Endothelial cell of umbilical vein (primary cell): ENCODE measurements around the gene CYB5R4. TPM values are rescaled to one million over a fixed set of nuclear protein-coding genes. Genes with fewer than 3 reads are reported as not detected.

Experiments
- BruUV-seq: library from RNA; stranded (reverse); fragments of 400-500 nt; replicated peaks from 2 replicates; lab custom pipeline; 2021; lab: Mats Ljungman, UMichigan
- CTCF ChIA-PET: fragments of 300-600, 350-600 bp; sonication (Branson Sonifier 250); formaldehyde crosslinking; loops from one replicate; lab custom pipeline; 2021; ENCODE audit warnings: antibody characterized with exemption, inconsistent platforms; lab: Charles Lee
- POLR2A ChIA-PET: fragments of 300-600, 350-600 bp; sonication (Branson Sonifier 250); formaldehyde crosslinking; loops from one replicate; lab custom pipeline; 2021; ENCODE audit warnings: antibody characterized with exemption, inconsistent platforms; lab: Charles Lee
- DNase-seq: peaks from one replicate; pipeline ENCODE4 v3.0.0-alpha.2; 2011; ENCODE audit warnings: low read depth, low spot score
- FAIRE-seq: peaks from 2 replicates; lab custom pipeline; 2011; peaks lifted over from hg19 to GRCh38; lab: Jason Lieb, UNC
- H2AFZ ChIP-seq: 2 replicates; pipeline ENCODE4 v1.6.0; 2012; ENCODE audit warnings: low read depth, low read length, control low read depth, inconsistent platforms
- H3K27ac ChIP-seq: 2 replicates; pipeline ENCODE4 v1.5.1; 2011; ENCODE audit warnings: low read depth, mild to moderate bottlenecking, control low read depth, low read length, moderate library complexity; ENCODE audit not compliant: insufficient read depth
- H3K27me3 ChIP-seq, 2 experiments: 2 replicates each; pipeline versions ENCODE4 v1.6.0 to v1.6.1; 2011; ENCODE audit warnings: low read length in 2 of 2, mixed read lengths in 1 of 2; ENCODE audit not compliant: control insufficient read depth in 2 of 2, insufficient read depth in 2 of 2
- H3K36me3 ChIP-seq, 2 experiments: 2 replicates in 1 of 2; 3 replicates in 1 of 2; pipeline ENCODE4 v1.5.1; 2011; ENCODE audit warnings: low read length in 2 of 2, mild to moderate bottlenecking in 1 of 2, moderate library complexity in 1 of 2; ENCODE audit not compliant: control insufficient read depth in 2 of 2, insufficient read depth in 2 of 2; ENCODE audit errors: extremely low read depth in 1 of 2
- H3K4me1 ChIP-seq: 3 replicates; pipeline ENCODE4 v1.5.1; 2011; ENCODE audit warnings: mild to moderate bottlenecking, low read length; ENCODE audit not compliant: control insufficient read depth, insufficient read depth; ENCODE audit errors: extremely low read depth
- H3K4me2 ChIP-seq: 2 replicates; pipeline ENCODE4 v1.6.1; 2011; ENCODE audit warnings: low read length, control low read depth, mixed read lengths; ENCODE audit not compliant: insufficient read depth
- H3K4me3 ChIP-seq, 3 experiments: fragments of 200-600 bp in 1 of 3; sonication (generic), shearing (Covaris generic) in 1 of 3; replicated peaks in 1 of 3; 2 replicates each; pipeline ENCODE4 v1.5.1; 2011 to 2016; ENCODE audit warnings: control low read depth in 3 of 3, low read length in 3 of 3, mild to moderate bottlenecking in 2 of 3, inconsistent platforms in 1 of 3, low read depth in 1 of 3, moderate library complexity in 1 of 3; ENCODE audit not compliant: insufficient read depth in 1 of 3
- H3K79me2 ChIP-seq: 2 replicates; pipeline ENCODE4 v1.6.0; 2012; ENCODE audit warnings: low read length, inconsistent platforms; ENCODE audit not compliant: control insufficient read depth, insufficient read depth
- H3K9ac ChIP-seq: replicated peaks from 2 replicates; pipeline ENCODE3; 2011; ENCODE audit warnings: low read length, control low read depth; ENCODE audit not compliant: insufficient read depth; ENCODE audit errors: extremely low read depth
- H3K9me1 ChIP-seq: replicated peaks from 3 replicates; pipeline ENCODE4 v1.6.0; 2011; ENCODE audit warnings: mild to moderate bottlenecking, low read length; ENCODE audit not compliant: control insufficient read depth, insufficient read depth; ENCODE audit errors: extremely low read depth
- H3K9me3 ChIP-seq: replicated peaks from 2 replicates; pipeline ENCODE4 v1.5.1; 2012; ENCODE audit warnings: low read length, inconsistent platforms; ENCODE audit not compliant: control insufficient read depth, insufficient read depth
- H4K20me1 ChIP-seq: replicated peaks from 2 replicates; pipeline ENCODE3; 2011; ENCODE audit warnings: mild to moderate bottlenecking, low read length; ENCODE audit not compliant: control insufficient read depth, insufficient read depth; ENCODE audit errors: extremely low read depth
- EZH2 ChIP-seq: IDR thresholded peaks from 2 replicates; pipeline ENCODE4 v1.6.1; 2012; ENCODE audit warnings: borderline replicate concordance, low read depth, mild to moderate bottlenecking, moderate library complexity, low read length, inconsistent platforms; ENCODE audit not compliant: severe bottlenecking
- FOS ChIP-seq: IDR thresholded peaks from 2 replicates; pipeline ENCODE4 v1.6.1; 2011; ENCODE audit warnings: mild to moderate bottlenecking, low read length, moderate library complexity, borderline replicate concordance; ENCODE audit not compliant: insufficient read depth
- GATA2 ChIP-seq: IDR thresholded peaks from 2 replicates; pipeline ENCODE4 v1.7.0; 2011; ENCODE audit warnings: low read depth, mild to moderate bottlenecking, moderate library complexity, mixed read lengths, low read length; ENCODE audit not compliant: insufficient read length, insufficient read depth
- JUN ChIP-seq: IDR thresholded peaks from 2 replicates; pipeline ENCODE4 v1.6.1; 2011; ENCODE audit warnings: borderline replicate concordance, low read depth; ENCODE audit not compliant: insufficient read length, insufficient read depth
- MAX ChIP-seq: IDR thresholded peaks from 2 replicates; pipeline ENCODE4 v1.6.1; 2011; ENCODE audit not compliant: insufficient read depth, insufficient read length
- MYC ChIP-seq: IDR thresholded peaks from one replicate; pipeline ENCODE4 v1.6.1; 2011; ENCODE audit warnings: mild to moderate bottlenecking, low read depth, low read length
- POLR2A ChIP-seq: IDR thresholded peaks from 2 replicates; pipeline ENCODE4 v1.6.1; 2012; ENCODE audit warnings: low read depth, mild to moderate bottlenecking, control low read depth, low read length
- POLR2AphosphoS5 ChIP-seq: IDR thresholded peaks from 2 replicates; pipeline ENCODE4 v1.6.1; 2012; ENCODE audit warnings: low read depth, mild to moderate bottlenecking, control low read depth, low read length, moderate library complexity; ENCODE audit not compliant: insufficient read depth
- dilution Hi-C: fragments of 300-500 bp; cut with MboI; formaldehyde crosslinking; loops from one replicate; pipeline ENCODE4 v1.15.0; 2019; ENCODE audit warnings: low sequenced_read_pairs; ENCODE audit not compliant: extremely low pct_ligation_motif_present
- intact Hi-C: fragments of 100-400 bp; cut with micrococcal nuclease; formaldehyde crosslinking; loops from one replicate; pipeline ENCODE4 v1.10.0; 2022
- polyA plus RNA-seq, 4 experiments: library from polyadenylated mRNA; depleted of rRNA in 3 of 4; stranded (reverse) in 3 of 4; unstranded in 1 of 4; fragments of >200 nt; gene quantifications; 2 replicates each; pipeline versions ENCODE4 v1.2.1 to v1.2.3, GENCODE V29; 2011 to 2012; ENCODE audit warnings: missing spikeins in 1 of 4
- total RNA-seq: library from RNA; stranded (reverse); gene quantifications from 2 replicates; pipeline ENCODE4 v1.2.3, GENCODE V29; 2021
- TF ChIP-seq, protein P1 (sequence below), 2 donors: IDR thresholded peaks; 1 replicate in 1 of 2; 2 replicates in 1 of 2; pipeline ENCODE4 v1.5.1; 2011; ENCODE audit warnings: low read length in 2 of 2, mild to moderate bottlenecking in 2 of 2, moderate library complexity in 2 of 2, control low read depth in 1 of 2, inconsistent platforms in 1 of 2, low read depth in 1 of 2; ENCODE audit not compliant: insufficient read depth in 1 of 2; ENCODE audit errors: extremely low read depth in 1 of 2

CYB5R4 gene
- total and polyA plus RNA-seq, 2 donors (not counting 3 experiments of a cell fraction or from before 2014, with no cell fraction given), result 3.1 to 13.4 TPM

DNA sequence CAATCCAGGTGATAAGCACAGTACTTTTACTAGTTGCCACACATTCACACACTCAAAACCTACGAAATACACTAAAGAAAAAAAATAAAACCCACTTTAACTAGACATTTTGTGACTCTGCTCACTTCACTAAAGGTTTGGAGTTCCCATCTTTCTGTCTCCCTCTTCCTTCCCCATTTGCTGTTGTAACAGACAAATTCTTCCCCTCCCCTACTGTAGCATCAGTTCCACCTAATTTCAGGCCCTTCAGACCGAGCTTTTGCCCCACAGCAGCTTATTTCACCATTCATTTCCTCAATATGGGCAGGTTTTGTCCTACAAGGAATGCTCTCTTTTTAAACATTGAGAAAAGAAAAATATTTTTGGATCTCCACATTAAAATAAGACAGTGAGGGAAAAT lies 142.7 kb downstream of the CYB5R4 start:
- no peak overlapping the region for H3K9ac ChIP-seq
- no peaks in the 10 kb centered on the region for H3K4me1 ChIP-seq
- H3K79me2 ChIP-seq, result no peaks in the 10 kb centered on the region
- TF ChIP-seq, protein P1, sequence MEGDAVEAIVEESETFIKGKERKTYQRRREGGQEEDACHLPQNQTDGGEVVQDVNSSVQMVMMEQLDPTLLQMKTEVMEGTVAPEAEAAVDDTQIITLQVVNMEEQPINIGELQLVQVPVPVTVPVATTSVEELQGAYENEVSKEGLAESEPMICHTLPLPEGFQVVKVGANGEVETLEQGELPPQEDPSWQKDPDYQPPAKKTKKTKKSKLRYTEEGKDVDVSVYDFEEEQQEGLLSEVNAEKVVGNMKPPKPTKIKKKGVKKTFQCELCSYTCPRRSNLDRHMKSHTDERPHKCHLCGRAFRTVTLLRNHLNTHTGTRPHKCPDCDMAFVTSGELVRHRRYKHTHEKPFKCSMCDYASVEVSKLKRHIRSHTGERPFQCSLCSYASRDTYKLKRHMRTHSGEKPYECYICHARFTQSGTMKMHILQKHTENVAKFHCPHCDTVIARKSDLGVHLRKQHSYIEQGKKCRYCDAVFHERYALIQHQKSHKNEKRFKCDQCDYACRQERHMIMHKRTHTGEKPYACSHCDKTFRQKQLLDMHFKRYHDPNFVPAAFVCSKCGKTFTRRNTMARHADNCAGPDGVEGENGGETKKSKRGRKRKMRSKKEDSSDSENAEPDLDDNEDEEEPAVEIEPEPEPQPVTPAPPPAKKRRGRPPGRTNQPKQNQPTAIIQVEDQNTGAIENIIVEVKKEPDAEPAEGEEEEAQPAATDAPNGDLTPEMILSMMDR (IDR thresholded peaks at IDR 0.05; ENCODE audit: extremely low read depth in 1 of 2, insufficient read depth in 1 of 2, low read depth in 1 of 2, low read length in 2 of 2), result no peak
- no peak for TF ChIP-seq MAX
- TF ChIP-seq JUN, result no peak
- no peak for TF ChIP-seq POLR2AphosphoS5
- TF ChIP-seq POLR2A, result no peak
- no peak for TF ChIP-seq FOS
- TF ChIP-seq GATA2, result no peak
- TF ChIP-seq MYC, result no peak
- TF ChIP-seq EZH2, result no peak
- H3K36me3 ChIP-seq, result no peaks in the 10 kb centered on the region
- H3K9me3 ChIP-seq, result no peaks in the 10 kb centered on the region
- H3K4me2 ChIP-seq, result no peak overlapping the region
- H4K20me1 ChIP-seq, result no peaks in the 10 kb centered on the region
- dilution Hi-C loops (no loop called here), intact Hi-C loops (no loop called here)
- CTCF ChIA-PET, result no interaction called here
- H3K9me1 ChIP-seq, result no peaks in the 10 kb centered on the region
- H3K4me3 ChIP-seq, result no peak overlapping the region
- POLR2A ChIA-PET, result no interaction called here
- no peak overlapping the region for H3K27ac ChIP-seq
- no peak overlapping the region for H2AFZ ChIP-seq
- peaks cover 0 to 2% of the 10 kb centered on the region in 2 experiments for H3K27me3 ChIP-seq
- FAIRE-seq (no peak), DNase-seq (no peak)
- BruUV-seq, result no TSS peak
